ENCODE measurements around the gene PIWIL1.

- TF ChIP-seq, protein P1, sequence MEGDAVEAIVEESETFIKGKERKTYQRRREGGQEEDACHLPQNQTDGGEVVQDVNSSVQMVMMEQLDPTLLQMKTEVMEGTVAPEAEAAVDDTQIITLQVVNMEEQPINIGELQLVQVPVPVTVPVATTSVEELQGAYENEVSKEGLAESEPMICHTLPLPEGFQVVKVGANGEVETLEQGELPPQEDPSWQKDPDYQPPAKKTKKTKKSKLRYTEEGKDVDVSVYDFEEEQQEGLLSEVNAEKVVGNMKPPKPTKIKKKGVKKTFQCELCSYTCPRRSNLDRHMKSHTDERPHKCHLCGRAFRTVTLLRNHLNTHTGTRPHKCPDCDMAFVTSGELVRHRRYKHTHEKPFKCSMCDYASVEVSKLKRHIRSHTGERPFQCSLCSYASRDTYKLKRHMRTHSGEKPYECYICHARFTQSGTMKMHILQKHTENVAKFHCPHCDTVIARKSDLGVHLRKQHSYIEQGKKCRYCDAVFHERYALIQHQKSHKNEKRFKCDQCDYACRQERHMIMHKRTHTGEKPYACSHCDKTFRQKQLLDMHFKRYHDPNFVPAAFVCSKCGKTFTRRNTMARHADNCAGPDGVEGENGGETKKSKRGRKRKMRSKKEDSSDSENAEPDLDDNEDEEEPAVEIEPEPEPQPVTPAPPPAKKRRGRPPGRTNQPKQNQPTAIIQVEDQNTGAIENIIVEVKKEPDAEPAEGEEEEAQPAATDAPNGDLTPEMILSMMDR (IDR thresholded peaks at IDR 0.05): no peak
- no peak for TF ChIP-seq POLR2A (IDR thresholded peaks at IDR 0.05)
Observed at GRCh38 chr12:130394906-130395305, 57.2 kb downstream of the PIWIL1 start.
